ENCODE measurements around the gene RAP2A. TPM values are rescaled to one million over a fixed set of nuclear protein-coding genes. Genes with fewer than 3 reads are reported as not detected.

RAP2A gene
- total RNA-seq, 2 donors from 2014 or later: 31.0 to 39.4 TPM

GRCh38 chr13:97448503-97449251, 14.7 kb downstream of the RAP2A start:
- Histone ChIP-seq H3K36me3 (peaks cover 5% of the 10 kb centered on the region), H3K27me3 (replicated peaks; ENCODE audit: insufficient read depth) (no peaks in the 10 kb centered on the region), H3K9me3 (peaks cover 5% of the 10 kb centered on the region), H3K27ac (no peak overlapping the region), H3K4me3 (no peak overlapping the region), H3K4me1 (ENCODE audit: control insufficient read depth in 1 of 2, low read depth in 2 of 2) (peaks cover 0 to 6% of the 10 kb centered on the region in 2 donors)
- ATAC-seq (ENCODE audit: insufficient number of reproducible peaks, low FRiP score, low read depth): no peak
- DNase-seq (ENCODE audit: low spot score): no peak
- no peak for TF ChIP-seq CTCF (IDR thresholded peaks at IDR 0.05)

- H3K9me3 ChIP-seq: peaks cover 12% of the 10 kb centered on the region
- H3K4me3 ChIP-seq: no peak overlapping the region
- DNase-seq (ENCODE audit: low spot score) (no peak), ATAC-seq (ENCODE audit: insufficient number of reproducible peaks, low FRiP score, low read depth) (no peak)
- peaks cover 2 to 5% of the 10 kb centered on the region in 2 donors for H3K4me1 ChIP-seq (ENCODE audit: control insufficient read depth in 1 of 2, low read depth in 2 of 2)
- H3K36me3 ChIP-seq: peaks cover 6% of the 10 kb centered on the region
- no peaks in the 10 kb centered on the region for H3K27me3 ChIP-seq (replicated peaks; ENCODE audit: insufficient read depth)
- no peak for TF ChIP-seq CTCF (IDR thresholded peaks at IDR 0.05)
- H3K27ac ChIP-seq: no peak overlapping the region
Measured at GRCh38 chr13:97454699-97455098, 20.7 kb downstream of the RAP2A start.

DNA sequence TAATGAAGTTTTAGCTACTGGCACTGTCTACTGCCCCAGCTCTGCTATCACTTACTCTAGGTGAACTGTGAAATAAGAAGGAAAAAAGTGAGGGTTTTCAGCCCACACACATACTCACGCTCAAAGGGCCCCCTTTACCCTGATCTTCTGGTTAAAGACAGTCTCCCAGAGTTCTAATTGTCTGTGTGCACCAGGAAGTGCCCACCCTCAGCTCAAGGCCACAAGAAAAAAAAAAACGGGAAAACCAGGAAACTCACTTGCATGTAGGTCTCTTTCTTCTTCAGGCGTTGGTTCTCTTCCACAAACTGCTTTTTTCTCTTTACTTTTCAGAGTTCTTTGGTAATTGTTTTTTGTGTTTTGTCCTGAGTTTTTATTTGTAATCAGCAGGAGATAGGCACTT, 22.1 kb downstream of the RAP2A start:
- Histone ChIP-seq H3K27me3 (replicated peaks; ENCODE audit: insufficient read depth) (no peaks in the 10 kb centered on the region), H3K4me1 (ENCODE audit: control insufficient read depth in 1 of 2, low read depth in 2 of 2) (peaks cover 6 to 17% of the 10 kb centered on the region in 2 donors), H3K27ac (no peak overlapping the region), H3K9me3 (peaks cover 12% of the 10 kb centered on the region), H3K4me3 (no peak overlapping the region), H3K36me3 (peaks cover 6% of the 10 kb centered on the region)
- ATAC-seq (ENCODE audit: insufficient number of reproducible peaks, low FRiP score, low read depth): no peak
- TF ChIP-seq CTCF (IDR thresholded peaks at IDR 0.05): no peak
- no peak for DNase-seq (ENCODE audit: low spot score)

DNA sequence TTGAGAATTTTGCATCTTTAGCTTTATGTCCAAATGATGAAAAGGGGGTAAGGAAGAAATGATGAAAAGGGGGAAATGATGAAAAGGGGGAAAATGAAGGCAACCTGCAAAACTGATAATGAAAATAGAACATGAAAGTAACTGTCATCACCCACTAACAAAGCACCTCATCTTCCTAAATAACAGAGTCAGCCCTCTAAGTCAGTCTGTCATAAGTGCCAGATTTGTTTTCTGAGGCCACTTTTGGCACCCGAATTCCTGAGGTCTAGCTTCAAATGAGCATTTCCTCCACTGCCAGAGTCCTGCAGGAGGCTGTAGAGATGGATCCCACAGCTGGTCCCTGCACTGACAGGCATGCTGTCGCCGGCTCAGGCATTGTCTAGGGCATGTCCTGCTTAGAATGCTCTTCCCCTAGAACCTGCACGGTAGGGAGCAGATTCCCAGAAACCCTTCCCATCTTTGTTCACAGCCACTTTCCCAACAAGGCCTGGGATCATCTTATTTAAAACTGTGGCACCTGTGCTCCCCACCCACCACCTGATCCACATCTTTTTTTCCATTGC, 25.3 kb downstream of the RAP2A start:
- no peak for DNase-seq (ENCODE audit: low spot score)
- TF ChIP-seq CTCF (IDR thresholded peaks at IDR 0.05): no peak
- H3K4me1 ChIP-seq (ENCODE audit: control insufficient read depth in 1 of 2, low read depth in 2 of 2): peaks cover 6 to 17% of the 10 kb centered on the region in 2 donors

DNA sequence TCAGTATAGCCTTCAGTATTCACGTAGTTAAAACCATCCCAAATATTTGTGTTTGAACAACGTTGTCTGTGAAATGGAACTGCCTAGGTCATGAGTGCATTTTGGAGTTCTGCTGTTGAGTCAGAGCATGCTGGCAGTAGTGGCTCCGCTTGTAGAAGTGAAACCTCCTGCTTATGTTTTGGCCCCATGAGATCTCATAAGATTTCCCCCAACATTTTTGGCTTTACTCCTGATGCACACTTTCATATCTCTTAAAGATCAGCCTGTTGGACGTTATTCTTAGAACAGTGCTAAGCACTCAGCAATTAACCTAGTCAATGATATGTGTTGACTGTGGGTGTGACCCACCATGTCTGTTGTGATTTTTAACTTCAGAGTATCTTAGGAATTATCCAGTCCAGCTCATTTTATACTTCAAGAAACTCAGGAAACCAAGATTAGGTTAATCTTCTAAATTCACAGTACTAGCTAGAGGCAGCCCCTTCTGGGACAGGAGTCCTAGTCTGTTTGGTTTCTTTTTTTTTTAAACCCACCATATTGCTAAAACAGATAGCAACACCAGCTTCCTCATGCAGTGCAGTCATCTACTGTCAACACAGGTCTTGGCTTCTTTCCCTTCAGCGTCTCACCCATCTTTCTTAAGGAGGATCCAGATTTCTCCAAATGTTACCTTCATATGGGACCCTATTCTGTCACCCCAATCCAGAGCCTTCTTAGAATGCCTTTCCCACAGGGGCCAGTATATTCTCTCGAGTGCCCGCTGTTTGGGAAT, 26.2 kb downstream of the RAP2A start:
- no peaks in the 10 kb centered on the region for H3K36me3 ChIP-seq
- no peaks in the 10 kb centered on the region for H3K9me3 ChIP-seq
- no peaks in the 10 kb centered on the region for H3K27me3 ChIP-seq (replicated peaks; ENCODE audit: insufficient read depth)
- H3K4me3 ChIP-seq: no peak overlapping the region
- no peak overlapping the region for H3K27ac ChIP-seq
- TF ChIP-seq CTCF (IDR thresholded peaks at IDR 0.05): no peak
- DNase-seq (ENCODE audit: low spot score) (no peak), ATAC-seq (ENCODE audit: insufficient number of reproducible peaks, low FRiP score, low read depth) (no peak)
- peaks cover 6 to 17% of the 10 kb centered on the region in 2 donors for H3K4me1 ChIP-seq (ENCODE audit: control insufficient read depth in 1 of 2, low read depth in 2 of 2)

More for the DNA sequence above, 25.3 kb downstream of the RAP2A start:
- Histone ChIP-seq H3K4me3 (no peak overlapping the region), H3K9me3 (peaks cover 3% of the 10 kb centered on the region), H3K36me3 (no peaks in the 10 kb centered on the region), H3K27me3 (replicated peaks; ENCODE audit: insufficient read depth) (no peaks in the 10 kb centered on the region), H3K27ac (no peak overlapping the region)
- ATAC-seq (ENCODE audit: insufficient number of reproducible peaks, low FRiP score, low read depth): no peak

Measured in thoracic aorta (tissue), 2 donors.